ENCODE results near the gene YTHDC2.

- TF ChIP-seq EP300 (IDR thresholded peaks at IDR 0.05) (no peak), CTCF (IDR thresholded peaks at IDR 0.05) (no peak)
Observed at GRCh38 chr5:113520899-113521298, 7.4 kb downstream of the YTHDC2 start.

Measured in upper lobe of left lung (tissue), 4 donors.